GM21723 (cell line): ENCODE measurements around the gene TPRN.

Source experiments
- ATAC-seq: cut with Tn5 transposase; IDR thresholded peaks from one replicate; pipeline ENCODE4 v1.9.1; 2021; ENCODE audit warnings: mild to moderate bottlenecking, moderate library complexity; ENCODE audit not compliant: unreplicated experiment

TPRN gene

GRCh38 chr9:137163365-137163715, 37.2 kb downstream of the TPRN start:
- no peak for ATAC-seq

DNA sequence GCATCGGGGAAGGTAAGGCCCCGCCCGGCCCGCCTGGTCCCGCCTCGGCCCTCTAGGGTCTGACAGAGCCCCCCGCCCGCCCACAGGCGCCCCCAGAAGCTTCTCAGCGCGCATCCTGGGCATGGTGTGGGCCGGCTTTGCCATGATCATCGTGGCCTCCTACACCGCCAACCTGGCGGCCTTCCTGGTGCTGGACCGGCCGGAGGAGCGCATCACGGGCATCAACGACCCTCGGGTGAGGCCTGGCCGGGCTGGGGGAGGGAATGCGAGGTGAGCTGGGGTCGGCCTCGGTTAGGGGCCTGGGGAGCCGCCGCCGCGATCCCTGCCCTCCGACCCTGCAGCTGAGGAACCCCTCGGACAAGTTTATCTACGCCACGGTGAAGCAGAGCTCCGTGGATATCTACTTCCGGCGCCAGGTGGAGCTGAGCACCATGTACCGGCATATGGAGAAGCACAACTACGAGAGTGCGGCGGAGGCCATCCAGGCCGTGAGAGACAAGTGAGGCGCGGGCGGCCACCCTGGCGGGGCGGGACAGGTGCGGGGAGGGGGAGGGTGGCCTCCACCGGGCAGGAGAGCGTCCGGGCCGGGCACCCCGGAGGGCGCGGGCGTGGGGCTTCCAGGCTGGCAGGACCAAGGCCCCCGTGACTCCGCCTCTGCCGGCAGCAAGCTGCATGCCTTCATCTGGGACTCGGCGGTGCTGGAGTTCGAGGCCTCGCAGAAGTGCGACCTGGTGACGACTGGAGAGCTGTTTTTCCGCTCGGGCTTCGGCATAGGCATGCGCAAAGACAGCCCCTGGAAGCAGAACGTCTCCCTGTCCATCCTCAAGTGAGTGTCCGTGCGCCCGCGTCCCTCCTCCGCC, 37.8 kb downstream of the TPRN start:
- ATAC-seq = no peak

DNA sequence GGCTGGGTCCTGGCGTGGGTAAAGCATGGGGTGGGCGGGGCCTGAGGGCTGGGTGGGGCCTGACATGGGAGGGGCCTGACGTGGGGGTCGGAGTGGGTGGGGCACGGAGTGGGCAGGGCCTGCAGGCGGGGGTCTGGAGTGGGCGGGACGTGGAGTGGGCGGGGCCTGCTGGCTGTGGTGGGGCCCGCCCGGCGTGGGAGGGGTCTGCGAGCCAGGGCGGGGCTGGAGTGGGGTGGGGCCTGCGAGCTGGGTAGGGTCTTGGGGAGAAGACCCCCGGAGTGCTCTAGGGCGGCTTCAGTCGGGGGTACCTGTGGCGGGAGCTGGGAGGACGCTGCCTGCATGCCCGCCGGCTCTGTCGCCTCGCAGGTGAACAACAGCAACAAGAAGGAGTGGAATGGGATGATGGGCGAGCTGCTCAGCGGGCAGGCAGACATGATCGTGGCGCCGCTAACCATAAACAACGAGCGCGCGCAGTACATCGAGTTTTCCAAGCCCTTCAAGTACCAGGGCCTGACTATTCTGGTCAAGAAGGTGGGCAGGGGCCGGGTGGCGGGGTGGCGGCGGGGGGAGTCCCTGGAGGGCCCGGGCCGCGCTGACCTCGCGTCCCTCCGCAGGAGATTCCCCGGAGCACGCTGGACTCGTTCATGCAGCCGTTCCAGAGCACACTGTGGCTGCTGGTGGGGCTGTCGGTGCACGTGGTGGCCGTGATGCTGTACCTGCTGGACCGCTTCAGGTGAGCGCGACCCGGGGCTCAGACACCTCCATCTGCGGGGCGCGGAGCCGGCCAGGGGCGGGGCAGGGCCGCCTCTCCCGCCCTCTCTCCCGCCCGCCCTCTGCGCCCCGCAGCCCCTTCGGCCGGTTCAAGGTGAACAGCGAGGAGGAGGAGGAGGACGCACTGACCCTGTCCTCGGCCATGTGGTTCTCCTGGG, 38.7 kb downstream of the TPRN start:
- no peak for ATAC-seq

- ATAC-seq = no peak
Observed at GRCh38 chr9:137160716-137161557, 39.6 kb downstream of the TPRN start.

DNA sequence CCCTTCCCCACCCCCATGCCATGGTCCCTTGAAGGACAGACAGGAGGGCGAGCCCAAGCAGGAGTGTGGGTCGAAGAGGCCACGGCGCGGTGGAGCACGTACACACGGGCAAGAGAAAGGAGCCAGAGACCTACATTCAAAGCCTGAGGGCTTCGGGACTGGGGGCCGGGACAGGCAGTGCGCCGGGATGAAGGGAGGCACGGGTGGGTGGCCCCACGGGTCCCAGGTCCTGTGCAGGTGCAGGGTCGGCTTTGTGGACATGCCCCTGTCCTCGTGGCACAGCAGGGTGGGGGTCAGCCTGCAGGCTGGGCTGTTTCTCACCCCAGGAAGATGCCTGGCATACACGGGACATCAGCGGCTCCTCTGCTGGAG, 40.5 kb downstream of the TPRN start:
- ATAC-seq = no peak

- no peak for ATAC-seq
Observed at GRCh38 chr9:137159105-137160053, 41.2 kb downstream of the TPRN start.

GRCh38 chr9:137158625-137159024, 41.9 kb downstream of the TPRN start:
- ATAC-seq = no peak

DNA sequence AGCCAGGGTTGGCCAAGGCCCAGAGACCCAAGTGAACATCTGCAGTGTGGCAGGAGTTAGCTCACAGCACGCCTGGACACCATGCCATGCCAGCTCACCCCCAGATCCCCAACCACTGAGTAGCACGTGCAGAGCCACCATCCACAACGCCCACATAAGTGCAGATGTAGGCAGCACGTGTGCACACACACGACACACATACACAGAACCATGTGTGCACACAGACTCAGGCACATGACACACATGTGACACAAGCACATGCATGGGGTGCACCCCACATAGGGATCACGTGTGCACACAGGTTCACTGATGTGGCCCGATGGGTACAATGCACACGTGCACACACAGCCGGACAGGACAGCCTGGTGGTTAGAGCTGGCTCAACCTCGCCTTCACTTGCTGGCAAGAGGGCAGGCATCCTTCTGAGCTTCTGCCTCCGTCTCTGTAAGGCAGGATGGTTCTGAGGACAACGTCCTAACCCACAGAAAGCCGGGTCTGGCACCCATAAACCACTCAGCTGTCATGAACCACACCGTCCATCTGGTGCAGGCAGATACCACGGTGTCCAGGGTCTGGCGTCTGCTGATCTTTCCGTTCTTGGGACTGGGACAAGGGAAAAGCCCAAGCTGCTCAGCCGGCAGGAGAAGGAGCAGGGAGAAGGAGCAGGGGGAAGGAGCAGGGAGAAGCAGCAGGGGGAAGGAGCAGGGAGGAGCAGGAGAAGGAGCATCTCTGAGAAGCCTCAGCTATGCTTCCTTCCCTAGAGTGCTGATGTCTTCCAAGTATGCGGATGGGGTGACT, 42.7 kb downstream of the TPRN start:
- no peak for ATAC-seq

- ATAC-seq = no peak
Observed at GRCh38 chr9:137156567-137157375, 43.8 kb downstream of the TPRN start.

- no peak for ATAC-seq
Observed at GRCh38 chr9:137152844-137153405, 47.6 kb downstream of the TPRN start.

GRCh38 chr9:137150617-137151457, 49.7 kb downstream of the TPRN start:
- peak; percentile 34 for ATAC-seq

- ATAC-seq = peak; percentile 19
Observed at GRCh38 chr9:137149942-137150616, 50.5 kb downstream of the TPRN start.

DNA sequence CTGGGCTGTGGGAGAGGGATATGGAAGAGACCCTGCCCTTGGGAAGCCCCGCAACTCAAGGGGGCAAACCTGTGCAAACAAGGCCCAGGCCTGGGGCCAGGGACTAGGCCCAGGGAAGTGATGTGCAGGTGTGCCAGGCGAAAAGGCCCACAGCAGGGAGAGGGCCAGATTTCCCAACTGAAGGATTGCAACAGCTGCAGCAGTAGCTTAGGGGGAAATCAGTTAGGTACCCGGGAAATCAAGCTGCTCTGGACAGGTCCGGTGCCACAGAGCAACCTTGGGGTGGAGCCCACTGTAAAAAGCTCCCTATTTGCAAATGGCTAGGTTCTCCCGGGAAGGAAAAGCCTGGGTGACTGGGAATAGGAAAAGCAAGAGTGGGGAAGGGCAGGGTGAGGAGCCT, 51.2 kb downstream of the TPRN start:
- ATAC-seq = no peak

DNA sequence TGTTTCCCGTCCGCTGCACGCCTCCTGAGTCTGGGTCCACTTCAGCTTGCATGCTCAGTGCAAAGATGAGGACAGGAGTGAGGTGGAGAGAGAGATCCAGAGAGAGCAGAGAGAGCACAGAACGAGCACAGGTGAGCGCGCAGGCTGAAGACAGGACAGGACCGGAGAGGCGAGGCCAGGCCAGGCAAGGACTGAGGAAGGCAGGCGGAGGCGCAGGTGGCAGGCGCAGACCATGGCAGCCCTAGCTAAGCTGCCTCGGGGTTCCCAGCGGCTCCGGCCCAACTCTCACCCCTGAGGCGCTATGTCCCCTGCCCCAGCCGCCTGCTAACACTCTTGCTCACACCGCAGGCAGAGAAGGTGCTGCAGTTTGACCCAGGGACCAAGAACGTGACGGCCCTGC, 51.9 kb downstream of the TPRN start:
- no peak for ATAC-seq

DNA sequence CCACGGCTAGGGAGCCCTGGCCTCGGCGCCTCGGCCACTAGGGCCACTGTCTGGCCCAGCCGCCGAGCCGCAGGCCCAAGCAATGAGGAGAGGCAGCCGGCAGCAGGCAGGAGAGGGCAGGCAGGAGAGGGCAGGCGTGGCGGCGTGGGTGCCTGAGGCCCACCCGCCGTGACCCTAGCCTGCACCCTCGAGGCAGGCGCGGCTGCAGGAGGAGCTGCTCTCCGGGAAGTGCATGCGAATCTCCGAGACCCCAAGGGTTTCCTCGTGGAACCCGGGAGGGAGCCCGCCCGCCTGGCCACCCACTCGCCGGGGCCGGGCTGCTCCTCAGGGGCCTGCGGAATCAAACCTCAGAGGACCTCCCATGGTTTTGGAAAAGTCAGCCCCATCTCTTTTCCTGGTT, 52.3 kb downstream of the TPRN start:
- no peak for ATAC-seq

GRCh38 chr9:137147793-137148160, 52.8 kb downstream of the TPRN start:
- no peak for ATAC-seq
